ENCODE measurements around the gene ARHGAP23.

ARHGAP23 gene, protein sequence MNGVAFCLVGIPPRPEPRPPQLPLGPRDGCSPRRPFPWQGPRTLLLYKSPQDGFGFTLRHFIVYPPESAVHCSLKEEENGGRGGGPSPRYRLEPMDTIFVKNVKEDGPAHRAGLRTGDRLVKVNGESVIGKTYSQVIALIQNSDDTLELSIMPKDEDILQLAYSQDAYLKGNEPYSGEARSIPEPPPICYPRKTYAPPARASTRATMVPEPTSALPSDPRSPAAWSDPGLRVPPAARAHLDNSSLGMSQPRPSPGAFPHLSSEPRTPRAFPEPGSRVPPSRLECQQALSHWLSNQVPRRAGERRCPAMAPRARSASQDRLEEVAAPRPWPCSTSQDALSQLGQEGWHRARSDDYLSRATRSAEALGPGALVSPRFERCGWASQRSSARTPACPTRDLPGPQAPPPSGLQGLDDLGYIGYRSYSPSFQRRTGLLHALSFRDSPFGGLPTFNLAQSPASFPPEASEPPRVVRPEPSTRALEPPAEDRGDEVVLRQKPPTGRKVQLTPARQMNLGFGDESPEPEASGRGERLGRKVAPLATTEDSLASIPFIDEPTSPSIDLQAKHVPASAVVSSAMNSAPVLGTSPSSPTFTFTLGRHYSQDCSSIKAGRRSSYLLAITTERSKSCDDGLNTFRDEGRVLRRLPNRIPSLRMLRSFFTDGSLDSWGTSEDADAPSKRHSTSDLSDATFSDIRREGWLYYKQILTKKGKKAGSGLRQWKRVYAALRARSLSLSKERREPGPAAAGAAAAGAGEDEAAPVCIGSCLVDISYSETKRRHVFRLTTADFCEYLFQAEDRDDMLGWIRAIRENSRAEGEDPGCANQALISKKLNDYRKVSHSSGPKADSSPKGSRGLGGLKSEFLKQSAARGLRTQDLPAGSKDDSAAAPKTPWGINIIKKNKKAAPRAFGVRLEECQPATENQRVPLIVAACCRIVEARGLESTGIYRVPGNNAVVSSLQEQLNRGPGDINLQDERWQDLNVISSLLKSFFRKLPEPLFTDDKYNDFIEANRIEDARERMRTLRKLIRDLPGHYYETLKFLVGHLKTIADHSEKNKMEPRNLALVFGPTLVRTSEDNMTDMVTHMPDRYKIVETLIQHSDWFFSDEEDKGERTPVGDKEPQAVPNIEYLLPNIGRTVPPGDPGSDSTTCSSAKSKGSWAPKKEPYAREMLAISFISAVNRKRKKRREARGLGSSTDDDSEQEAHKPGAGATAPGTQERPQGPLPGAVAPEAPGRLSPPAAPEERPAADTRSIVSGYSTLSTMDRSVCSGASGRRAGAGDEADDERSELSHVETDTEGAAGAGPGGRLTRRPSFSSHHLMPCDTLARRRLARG (N-terminal part only)

DNA sequence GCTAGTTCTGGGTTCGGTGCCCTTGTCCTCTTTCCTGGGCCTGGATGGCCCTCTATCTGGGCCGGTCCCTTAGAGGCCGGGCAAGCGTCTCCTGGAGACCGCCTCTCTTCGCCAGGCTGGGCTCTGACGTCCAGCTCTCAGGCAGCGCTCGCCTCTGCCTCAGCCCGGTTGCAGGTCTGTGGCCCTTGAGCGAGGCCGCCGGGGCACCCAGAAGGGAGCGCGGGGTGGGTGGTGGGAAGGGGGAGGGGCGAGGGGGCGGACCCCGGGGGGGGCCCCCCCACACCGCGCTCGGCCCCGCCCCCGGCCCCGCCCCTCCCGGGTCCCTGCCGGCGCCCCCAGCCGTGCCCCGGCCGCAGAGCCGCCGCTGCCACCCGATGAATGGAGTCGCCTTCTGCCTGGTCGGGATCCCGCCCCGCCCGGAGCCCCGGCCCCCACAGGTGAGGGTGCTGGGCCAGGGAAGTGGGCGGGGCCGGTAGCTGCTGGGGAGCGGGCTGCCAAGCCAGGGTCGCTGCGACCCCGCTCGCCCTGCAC is at the start of gene ARHGAP23:
ARHGAP23 (plus strand) TSS at position 353 of the 531 bp plus-strand sequence; CDS start at position 375, 22 bp downstream.
- DNase-seq: peak; percentile 14

DNA sequence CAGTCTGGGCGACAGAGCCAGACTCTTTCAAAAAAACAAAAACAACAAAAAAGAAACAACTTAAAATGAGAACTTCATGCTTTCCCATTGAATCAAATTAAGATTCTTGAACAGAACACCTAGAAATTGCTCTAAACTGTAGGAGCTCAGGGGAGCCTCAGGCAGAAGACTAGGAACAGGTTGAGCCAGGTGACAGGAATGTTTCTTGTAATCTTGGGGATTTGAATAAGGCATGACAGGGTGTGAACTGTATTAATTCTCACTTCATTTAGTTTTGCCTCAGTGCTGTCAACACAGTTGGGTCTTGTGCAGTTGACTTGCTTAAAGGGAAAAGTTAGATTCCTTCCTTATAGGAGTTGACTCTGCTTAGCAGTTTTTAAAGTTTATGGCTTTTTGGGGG is 48.8 kb upstream of the ARHGAP23 start:
- DNase-seq: no peak

DNA sequence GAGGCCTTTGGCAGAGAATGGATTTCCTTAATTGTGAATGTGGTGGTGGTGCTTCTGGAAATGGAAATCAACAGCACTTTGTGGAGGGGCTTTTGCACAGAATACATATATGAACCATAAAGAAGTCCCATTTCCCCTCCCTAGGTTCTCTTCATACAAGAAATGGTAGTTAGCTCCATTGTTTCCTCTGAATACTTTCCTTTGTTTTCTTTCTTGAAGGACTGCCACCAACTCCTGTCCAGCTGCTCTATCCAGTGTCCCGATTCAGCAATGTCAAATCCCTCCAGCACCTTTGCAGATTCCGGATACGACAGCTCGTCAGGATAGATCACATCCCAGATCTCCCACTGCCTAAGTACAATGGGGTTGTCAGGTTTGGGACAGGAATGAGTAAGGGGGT is 33.2 kb upstream of the ARHGAP23 start:
- no peak for DNase-seq

DNA sequence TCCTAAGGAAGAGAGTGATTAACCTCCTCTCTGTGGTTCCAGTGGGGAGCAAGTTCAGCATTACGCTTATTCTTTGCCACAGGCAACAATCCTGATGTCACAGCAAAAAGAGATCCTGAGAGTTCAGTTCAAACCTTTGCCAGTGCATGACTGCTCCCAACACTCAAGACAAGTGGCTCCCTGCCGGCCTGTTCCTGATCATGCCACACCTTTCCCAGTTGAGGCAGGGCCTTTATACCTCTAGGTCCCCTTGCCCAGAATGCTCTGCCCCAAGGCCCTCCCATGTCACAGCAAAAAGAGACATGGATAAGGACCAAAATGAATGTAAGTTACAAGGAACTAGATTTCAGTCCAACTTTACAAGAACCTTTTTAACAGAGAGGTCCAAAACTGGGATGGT is 31.0 kb upstream of the ARHGAP23 start:
- DNase-seq: no peak

DNA sequence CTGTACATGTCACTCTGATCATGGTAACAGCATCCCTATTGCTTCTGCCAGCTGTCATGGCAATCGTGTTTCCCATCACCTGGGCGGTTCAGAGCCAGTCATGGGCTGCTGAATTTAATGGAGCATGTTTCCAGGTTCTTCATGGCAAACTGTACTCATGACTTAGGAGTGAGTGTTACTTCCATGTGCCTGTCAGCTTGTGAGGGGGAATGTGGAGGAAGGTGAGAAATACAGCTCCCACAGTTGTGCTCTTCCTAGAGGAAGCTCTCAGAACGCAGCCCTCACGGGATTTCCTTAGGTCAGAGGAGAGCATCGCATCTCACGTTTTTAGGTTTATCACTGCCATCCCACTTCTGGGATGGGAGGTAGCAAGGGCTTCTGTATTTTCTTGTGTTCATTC is 28.0 kb upstream of the ARHGAP23 start:
- DNase-seq: no peak

DNA sequence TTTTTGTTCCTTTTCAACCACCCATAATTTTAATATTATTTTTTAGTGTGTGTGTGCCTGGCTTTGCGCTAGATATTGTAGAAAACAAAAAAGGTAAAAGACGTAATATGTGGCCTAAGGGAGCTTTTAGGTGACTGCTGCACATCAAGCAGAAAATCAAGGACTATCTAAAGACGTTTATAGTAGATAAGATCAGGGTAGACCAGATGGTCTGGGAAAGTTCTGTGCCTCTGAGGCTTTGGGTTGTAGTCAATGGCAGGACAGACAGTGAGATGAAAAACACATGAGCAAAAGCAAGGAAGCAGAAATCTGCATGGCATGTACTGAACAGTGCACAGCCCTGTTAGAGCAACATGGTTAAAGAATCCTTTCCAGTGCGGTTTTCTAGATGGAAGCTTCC is 26.8 kb upstream of the ARHGAP23 start:
- no peak for DNase-seq

DNA sequence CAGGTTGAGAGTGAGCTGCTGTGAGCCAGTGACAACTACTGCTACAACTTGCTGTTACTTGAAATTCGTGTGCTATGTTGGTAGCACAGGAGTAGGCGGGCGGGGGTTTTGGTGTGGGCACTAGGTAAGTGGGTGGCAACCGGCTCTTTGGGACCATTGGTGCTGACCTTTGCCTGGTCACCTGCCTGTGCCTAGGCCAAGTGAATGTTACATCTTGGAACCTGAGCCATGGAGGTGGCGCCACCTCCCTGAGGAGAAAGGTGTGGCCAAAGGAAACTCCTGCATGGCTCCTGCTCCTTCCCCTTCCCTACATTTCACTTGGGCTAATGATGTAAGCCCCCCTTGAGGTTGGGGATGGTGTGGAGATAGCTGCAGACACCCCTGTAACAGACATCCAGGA is 25.4 kb upstream of the ARHGAP23 start:
- no peak for DNase-seq

DNA sequence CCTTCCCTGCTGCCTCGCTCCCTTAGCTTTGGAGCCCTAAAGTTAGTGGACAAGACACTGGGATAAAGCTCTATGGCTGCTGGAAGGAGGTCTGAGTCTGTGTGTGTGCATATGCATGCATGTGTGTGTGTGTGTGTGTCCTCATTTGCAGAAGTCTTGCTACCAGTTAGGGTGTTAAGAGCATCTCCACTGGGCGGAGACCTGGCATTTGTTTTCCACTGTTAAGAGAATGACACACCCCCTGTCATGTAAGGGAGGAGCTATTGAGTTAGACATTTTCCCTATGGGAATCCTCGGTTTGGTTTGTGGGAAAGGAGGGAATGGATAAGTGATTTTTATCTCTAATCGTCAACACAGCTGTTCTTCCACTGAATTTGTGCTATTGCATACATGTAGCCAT is 24.8 kb upstream of the ARHGAP23 start:
- no peak for DNase-seq

DNA sequence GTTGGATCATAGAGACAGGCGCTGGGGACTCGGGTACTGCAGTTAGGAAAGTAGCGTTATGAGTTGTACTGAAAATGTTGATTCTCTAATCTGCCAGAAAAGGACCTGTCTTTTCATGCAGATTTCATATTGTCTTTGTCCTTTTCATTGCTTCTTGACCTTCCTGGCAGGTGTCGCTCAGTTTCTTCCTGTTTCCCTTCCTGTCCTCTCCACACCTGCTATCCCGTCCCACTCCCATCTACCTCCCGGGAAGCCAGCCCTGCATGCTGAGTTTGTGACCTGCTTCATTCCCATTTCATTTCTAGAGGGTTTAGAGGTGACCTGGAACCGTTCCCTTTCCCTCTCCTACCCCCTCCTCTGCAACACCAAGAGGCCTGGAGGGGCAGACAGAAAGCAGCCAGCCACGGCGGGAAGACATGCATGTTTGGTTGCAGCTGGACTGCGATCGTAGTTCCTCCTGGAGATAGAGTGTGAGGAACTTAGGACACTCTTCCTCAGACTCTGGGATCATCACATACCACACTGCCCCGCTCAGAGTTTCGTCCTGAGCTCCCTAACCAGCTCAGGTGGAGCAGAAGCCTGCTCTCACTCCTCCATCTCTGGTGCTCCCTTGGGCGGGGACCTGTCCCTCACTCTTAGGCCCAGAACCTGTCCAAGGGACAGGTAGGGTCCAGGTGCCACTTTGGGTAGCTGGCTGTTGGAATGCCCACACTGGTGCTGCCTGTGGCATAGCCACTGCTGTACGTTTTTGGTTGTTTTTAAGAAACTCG is 23.9 kb upstream of the ARHGAP23 start:
- DNase-seq: no peak

DNA sequence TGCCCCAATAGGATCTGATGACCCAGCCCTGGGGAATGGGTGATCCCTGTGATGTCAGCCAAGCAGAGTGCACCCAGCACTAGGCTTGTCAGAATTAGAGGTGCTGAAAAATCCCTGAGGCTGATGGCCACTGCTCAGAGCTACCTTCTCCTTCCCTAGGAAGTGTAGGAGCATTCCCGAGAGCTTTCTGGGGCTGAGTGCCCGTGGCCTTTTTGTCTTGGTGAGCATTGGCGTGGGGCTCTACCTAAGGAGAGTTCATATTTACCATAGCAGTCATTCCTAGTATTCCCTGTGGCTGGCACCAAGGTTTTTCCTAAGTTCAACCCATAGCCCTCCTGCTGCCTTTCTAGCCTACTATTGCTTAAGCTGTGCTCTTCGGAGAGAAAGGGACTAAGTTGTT is 22.6 kb upstream of the ARHGAP23 start:
- no peak for DNase-seq

DNA sequence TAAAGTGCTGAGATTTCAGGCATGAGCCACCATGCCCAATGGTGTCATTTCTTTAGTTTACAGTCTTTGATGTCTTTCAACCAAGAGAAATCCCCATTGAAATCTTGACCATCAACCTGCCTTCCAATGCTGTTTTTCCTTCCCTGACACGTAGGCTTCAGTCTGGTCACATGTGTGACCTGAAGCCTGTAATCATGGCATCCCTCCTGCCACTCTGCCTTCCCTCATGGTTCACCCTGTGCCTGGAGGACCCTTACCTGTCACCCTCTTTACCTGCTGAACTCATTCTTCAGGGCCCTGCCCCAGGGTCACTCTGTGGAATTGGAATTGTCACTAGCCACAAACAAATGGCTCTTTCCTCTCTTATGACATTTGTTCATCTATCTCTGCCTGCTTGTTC is 18.1 kb upstream of the ARHGAP23 start:
- DNase-seq: no peak

DNA sequence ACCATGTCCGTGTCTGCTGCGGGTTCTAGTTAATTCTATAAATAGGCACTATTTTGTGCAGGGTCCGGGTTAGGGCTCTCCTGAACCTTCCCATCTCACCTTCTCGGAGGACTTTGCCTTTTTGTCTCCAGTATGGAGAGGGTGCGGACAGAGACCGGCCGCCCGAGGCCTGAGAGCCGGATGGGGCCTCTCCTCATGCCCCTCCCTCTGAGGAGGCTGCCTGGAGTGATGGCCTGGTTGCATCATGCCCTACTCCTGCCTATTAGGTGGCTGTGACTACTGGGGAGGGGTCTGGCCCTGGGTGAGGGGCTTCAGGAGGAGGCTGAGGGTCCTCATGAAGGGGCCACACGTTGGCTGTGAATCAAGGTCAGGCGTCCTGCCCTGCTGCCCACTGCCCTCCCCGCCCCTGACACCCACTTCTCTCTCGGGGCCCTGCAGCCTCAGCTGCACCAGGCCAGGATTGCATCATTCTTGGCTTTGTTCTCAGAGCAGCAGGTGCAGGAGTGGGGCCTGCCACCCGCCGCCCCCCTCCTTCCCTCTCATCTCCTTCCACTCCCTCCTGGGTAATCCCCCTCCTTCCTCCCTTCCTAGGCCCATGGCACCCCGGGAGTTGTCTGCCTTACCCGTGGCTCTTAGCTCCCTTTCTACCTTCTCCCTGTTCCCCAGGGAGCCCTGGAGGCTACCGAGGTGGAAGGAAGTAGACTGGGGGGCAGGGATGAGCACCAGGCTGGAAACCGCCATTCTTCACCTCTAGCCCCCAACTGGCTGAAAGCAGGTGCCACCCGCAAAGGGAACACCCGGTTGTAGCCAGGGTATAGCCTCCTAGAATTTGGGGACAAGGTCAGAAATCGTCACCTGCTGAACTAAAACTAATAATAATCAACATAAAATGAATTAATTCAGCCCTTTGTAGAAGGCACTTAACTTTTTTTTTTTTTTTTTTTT is 12.7 kb upstream of the ARHGAP23 start:
- no peak for DNase-seq

DNA sequence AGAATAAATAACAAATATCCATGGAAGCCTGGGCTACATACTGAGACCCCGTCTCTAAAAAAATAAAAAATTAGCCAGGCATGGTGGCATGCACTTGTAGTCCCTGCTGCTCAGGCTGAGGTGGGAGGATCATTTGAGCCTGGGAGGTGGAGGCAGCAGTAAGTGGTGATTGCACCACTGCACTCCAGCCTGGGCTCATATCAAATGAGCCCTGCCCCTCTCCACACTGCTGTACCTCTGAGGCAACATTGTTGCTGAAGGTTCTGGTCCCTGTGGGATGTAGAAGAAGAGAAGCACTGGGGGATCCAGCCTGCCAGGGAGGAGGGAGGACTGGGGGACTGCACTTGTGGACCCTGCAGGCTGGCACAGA is 11.4 kb upstream of the ARHGAP23 start:
- DNase-seq: no peak

DNA sequence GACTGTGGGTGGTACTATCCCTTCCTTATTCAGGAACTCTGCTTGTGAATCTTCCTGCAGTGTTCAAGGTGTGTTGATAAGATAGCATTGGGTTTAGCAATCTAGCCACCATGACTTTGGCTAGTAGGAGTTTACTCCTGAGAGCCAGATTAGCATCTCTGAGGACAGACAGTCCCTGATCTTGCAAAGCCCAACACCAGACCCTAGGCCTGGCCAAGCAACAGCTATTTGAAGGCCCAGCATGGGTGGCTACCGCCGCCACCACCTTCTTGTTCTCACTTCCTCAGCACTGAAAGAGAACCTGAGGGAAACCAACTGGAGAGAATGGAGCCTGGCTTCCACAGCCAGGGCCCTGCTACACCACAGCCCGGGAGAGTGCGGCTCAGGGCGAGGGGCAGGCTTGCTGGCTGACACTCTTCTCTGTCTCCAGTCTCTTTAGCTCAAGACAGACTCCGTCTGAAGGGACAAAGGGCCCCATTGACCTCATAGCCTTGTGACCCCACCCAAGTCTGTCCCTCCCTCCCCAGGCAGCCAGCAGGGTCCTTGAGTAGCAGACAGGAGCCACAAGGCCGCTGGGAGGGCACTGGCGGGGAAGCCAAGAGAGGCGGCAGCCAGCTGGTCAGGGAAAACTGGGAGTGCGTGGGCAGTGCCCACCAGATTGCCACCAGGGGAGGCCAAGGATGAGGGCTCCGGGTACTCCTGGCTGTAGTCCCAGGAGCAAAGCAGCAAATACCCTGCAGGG is 10.9 kb upstream of the ARHGAP23 start:
- no peak for DNase-seq

DNA sequence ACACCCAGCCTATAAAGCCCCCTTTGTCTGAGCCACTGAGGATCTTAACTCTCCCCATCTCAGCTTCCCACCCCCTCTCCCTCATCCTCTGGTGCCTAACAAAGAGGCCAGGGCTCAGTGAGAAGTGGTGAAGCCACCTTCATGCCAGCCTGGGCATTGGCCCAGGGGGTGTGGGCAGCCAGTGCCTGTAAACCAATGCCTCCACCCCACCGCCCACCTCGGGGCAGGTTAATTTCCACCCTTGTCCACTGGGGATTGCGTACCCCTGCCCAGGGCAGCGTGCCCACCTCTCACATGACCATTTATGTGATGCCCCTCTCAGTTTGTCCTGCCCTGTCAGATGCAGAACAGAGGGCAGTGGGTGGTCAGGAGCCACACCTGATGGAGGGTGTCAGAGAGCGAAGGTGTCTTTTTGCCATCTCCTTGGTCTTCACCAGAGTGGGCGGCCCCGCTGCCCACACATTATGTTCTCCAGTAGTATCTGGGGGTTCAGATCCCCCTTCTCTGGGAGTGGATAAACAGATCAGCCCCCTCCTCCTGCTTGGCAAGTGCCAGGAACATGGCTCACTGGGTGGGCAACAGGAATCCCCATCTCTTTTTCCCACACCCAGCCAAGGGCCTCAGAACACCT is 10.1 kb upstream of the ARHGAP23 start:
- no peak for DNase-seq

DNA sequence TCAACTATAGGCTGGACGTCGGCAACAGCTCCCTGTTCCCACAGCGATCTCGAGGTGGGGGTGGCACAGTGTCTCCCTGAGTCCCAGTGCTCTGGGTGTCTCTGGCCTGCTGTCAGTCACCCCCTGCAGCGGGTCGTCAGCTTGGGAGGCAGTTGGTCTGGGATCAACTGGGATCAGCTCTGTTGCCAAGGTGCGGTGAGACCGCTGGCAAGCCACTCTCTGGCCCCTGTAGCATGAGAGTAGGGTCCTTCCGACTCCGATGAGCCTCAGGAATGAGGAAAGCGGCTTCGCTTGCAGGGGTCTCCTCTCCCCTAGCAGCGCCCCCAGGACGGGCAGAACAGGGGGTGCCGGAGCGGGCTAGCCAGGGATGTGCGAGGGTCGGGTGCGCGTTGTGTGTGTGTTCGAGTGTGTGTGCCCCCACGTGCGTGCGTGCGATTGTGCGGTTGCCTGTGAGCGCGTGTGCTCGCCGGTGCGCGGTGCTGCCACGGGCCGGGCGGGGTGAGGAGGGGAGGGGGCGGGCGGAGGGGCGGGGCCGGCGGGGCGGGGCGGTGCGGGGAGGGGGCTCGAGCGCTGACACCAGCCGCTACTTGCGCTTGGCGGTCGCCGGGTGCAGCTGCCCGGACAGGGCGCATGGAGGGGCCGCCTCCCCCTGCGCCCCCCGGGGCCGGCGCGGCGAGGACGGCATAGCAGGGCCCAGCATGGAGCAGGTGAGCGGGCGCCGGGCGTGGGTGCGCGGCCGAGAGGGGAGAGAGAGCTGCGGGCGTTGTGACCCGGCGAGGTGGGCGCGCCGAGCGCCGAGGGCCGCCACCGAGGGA is 9.4 kb upstream of the ARHGAP23 start:
- DNase-seq: no peak

DNA sequence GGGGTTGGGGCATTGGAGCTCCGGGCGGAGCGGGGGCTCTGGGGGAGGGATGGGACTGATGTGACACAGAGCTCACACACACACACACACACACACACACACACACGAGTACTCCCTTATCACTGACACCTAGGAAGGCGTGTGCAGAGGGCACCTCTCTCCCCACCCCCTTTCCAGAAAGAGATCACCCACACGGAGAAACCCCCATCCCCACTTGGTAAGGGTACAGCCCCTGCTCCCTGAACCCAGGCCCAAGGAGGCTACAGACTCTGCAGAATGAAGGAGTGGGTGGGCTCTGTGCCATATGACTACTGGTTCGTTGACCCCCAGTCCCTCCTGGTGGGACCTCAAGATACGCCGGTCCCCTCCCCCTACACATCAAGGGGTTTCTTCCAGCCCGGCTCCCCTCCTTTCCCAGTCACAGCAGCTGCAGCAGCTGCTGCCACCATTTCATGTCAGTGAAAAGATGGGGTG is 8.7 kb upstream of the ARHGAP23 start:
- no peak for DNase-seq

DNA sequence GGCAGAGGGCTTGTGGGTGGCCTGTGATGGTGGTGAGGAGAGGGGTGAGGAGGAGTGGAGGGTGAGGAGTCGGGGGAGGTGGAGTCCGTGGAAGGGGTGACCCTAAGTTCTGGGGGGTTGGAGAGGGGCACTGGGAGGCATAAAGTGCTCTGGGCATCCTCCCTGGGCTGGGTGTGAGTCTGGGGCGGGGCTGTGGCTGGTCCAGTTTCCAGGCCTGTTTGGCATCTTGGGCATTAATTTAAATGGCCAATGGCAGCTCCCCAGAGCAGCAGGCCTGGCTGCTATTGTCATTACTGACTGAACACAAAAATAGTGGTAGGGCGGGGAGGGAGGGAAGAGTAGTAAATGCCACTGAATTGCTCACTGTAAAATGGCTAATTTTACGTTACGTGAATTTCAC is 7.7 kb upstream of the ARHGAP23 start:
- no peak for DNase-seq

All from stimulated activated CD4-positive, alpha-beta T cell treated with anti-CD3 and anti-CD28 coated beads, Interleukin-4, amount 100 ng/mL, for 24 hours (primary cell).